HG02840 (cell line): ENCODE measurements around the gene DEPDC5.

ENCODE experiments used
- ATAC-seq: cut with Tn5 transposase; IDR thresholded peaks from one replicate; pipeline ENCODE4 v1.9.1; 2021; ENCODE audit warnings: mild to moderate bottlenecking, moderate library complexity, moderate number of reproducible peaks; ENCODE audit not compliant: unreplicated experiment, low FRiP score

Gene DEPDC5

DNA sequence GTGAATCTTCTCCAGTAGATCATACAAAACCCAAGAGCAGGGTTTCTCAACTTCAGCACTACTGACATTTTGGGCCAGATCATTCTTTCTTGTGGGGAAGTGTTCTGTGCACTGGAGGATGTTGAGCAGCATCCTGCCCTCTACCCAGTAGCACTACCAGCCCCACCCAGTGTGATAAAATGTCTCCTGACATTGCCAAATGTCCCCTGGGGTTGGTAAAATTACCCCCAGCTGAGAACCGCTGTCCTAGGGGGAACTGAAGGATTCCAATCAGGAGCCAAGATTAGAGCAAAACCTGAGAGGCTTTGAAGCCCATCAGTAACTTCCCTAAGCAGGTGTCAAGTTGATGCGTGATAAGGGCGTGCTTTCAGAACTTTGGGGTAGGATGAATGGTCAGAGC is 129.2 kb downstream of the DEPDC5 start:
- no peak for ATAC-seq

DNA sequence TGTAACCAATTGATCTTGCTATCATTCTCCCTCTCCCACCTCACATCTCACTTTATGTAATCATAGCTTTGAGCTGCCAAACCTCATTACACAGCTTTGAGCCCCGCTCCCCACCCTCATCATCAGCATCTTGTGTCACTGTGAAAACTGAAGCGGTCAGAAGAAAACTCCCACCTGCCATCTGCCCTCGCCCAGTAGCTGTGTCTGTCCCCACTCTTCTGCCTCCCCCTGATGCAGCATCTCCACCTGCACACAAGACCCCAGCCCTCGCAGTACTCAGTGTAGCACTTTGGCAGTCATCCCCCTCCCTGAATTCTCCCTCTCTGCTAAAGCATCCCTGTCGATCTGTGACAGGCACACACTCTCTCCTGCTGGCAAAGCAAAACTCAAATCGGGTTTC is 130.2 kb downstream of the DEPDC5 start:
- ATAC-seq = no peak

- ATAC-seq = no peak
These were observed 137.7 kb downstream of the DEPDC5 start for GRCh38 chr22:31891366-31892079.

- no peak for ATAC-seq
These were observed 138.2 kb downstream of the DEPDC5 start for GRCh38 chr22:31892080-31892433.

DNA sequence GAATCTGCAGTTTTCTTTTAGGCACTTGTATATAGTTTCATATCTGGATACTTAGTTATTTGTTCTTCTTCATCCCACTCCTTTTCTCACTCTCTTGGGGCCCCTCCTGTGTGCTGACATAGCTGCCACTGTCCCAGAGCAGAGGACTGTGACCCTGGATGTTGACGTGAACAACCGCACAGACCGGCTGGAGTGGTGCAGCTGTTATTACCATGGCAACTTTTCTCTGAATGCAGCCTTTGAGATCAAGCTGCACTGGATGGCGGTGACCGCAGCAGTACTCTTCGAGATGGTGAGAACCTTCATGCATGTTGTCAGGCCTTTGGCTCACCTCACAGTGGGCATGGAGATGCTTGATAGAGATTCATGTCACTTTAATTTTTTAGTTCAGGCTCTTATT is 139.6 kb downstream of the DEPDC5 start:
- ATAC-seq = no peak

GRCh38 chr22:31895411-31896123 is 141.7 kb downstream of the DEPDC5 start:
- no peak for ATAC-seq

- no peak for ATAC-seq
These were observed 142.7 kb downstream of the DEPDC5 start for GRCh38 chr22:31896472-31896871.

GRCh38 chr22:31897842-31898805 is 144.3 kb downstream of the DEPDC5 start:
- ATAC-seq = no peak

DNA sequence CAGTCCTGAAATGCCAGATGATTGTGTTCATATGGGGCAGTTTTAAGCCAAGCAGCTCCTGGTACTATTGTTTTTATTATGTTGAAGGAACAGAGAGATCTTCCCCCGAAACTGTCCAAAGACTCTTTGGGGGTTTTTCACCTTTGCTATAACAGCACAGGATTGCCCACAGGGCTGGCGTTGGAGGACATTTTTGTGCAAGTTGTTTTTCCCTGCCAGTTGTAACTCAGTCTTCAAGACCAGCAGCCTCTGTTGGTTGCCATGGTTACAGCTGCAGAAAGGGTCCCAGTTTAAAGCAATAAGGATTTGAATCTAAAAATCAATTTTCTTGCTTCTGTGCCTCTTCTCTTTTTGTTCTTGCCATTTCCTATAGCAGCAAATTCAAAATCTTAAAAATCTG is 145.1 kb downstream of the DEPDC5 start:
- ATAC-seq = no peak

DNA sequence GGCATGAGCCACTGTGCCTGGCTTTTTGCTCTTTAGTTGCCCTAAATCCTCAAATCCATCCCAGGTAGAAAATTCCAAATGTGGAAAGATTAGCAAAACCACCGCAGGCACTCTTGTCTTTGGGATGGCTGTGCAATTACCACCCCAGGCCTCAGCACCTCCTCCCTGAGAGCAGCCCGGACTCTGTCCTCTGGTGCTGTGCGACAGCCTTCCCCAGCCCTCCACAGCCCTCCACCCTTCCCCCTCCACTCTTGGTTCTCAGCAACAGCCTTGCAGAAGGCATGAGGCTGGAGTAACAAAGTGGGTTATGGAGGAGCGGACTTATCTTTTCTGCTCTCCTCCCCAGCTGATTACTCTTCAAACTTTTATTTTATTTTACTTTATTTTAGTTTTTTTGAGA is 145.8 kb downstream of the DEPDC5 start:
- no peak for ATAC-seq

GRCh38 chr22:31901388-31902137 is 147.7 kb downstream of the DEPDC5 start:
- no peak for ATAC-seq

DNA sequence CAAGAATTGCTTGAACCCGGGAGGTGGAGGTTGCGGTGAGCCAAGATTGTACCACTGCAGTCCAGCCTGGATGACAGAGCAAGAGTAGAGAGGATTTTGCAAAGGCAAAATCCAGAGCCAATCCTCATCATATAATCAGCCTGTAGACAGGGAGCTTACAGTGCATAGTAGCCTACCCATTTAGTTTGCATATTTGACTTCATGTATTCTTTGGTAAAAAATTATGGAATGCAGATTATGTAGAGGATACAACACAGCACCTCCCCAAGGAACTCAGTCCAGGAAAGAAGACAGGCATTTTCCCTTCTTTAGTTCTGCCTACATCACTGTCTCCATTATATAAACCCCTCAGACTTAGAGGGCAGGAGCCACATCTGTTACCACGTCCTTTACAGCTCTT is 150.8 kb downstream of the DEPDC5 start:
- no peak for ATAC-seq

GRCh38 chr22:31905356-31905755 is 151.5 kb downstream of the DEPDC5 start:
- ATAC-seq = no peak

GRCh38 chr22:31906086-31906485 is 152.3 kb downstream of the DEPDC5 start:
- no peak for ATAC-seq

GRCh38 chr22:31906569-31906968 is 152.8 kb downstream of the DEPDC5 start:
- ATAC-seq = no peak

DNA sequence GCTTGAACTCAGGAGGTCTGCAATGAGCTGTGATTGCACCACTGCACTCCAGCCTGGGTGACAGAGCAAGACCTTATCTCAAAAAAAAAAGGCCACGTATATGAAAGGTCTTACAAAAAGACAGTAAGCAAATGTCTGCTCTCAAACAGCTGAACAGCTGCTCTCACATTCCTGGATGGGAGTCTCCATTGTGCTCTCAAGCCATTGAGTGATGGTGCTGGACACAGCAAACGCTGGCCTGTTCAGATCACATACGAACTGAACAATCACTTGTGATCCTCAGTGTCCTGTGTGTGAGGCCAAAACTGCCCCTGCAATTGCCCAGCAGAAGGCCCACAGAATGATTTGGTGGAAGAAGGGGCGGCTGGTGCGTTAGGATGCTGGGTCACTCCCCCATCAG is 156.2 kb downstream of the DEPDC5 start:
- ATAC-seq = no peak

DNA sequence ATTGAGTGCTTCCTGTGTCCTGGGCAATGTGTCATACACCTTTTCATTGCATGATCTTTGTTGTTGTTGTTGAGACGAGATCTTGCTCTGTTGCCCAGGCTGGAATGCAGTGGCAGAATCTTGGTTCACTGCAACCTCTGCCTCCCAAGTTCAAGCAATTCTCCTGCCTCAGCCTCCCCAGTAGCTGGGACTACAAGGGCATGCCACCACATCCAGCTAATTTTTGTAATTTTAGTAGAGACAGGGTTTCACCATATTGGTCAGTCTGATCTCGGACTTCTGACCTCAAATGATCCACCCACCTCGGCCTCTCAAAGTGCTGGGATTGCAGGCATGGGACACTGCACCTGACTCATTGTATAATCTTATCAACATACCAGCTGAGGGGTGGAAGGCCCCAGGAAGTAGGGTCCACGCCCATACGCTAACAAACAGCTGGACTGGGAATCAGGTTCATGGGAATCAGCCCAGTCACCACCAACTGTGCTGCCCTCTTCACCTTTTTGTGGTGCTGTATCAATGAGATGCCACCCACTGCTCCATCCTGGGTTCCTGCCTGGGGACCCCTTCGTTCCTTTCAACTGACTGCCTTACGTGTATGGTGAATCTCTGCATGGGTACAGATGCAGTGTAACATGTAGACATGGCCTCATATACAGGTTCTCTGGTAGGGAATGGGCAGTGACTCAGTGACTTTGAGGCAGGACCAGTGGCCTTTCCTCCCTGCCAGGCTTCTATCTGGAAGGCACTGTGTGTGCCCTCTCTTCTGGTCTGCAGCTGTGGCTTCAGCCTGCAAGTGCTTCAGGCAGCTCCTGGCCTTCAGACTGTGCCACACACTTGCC is 158.0 kb downstream of the DEPDC5 start:
- ATAC-seq = no peak

DNA sequence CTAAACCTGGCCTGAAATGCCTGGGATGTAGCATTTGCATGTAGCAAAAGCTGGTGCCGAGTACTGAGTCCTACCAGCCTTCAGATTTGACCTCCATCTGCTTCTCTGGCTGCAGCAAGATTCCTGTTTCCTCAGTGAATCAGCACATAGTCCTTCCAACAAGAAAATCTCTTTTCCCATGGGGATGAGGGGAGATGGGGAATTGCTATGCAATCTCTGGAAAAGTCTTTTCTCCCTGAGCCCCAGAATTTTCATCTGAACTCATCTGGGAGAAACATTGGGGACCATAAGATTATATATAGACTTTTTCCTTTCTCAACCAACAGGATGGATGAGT is 158.6 kb downstream of the DEPDC5 start:
- no peak for ATAC-seq

DNA sequence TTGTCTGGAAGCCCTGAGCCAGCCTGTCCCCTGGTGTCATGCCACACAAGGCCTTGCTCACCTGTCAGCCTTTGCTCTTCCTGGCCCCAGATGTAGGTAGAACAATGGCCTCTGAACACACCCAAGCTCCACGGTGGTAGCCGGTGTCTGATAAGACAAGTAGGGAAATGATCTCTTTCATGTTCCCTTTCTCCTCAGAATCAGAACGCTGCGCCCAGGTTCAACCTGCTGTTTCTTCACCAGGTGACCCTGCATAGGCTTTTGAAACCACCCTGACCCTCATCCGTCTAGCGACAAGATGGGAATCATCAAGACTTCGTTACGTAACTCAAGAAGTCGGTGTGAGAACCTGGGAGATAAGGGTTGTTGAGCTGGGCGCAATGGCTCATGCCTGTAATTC is 161.8 kb downstream of the DEPDC5 start:
- ATAC-seq = no peak
